ENCODE results near the gene STXBP4. TPM values are rescaled to one million over a fixed set of nuclear protein-coding genes. Genes with fewer than 3 reads are reported as not detected.

STXBP4 gene
- total RNA-seq, 1 experiment from 2014 or later, result 12.0 TPM

DNA sequence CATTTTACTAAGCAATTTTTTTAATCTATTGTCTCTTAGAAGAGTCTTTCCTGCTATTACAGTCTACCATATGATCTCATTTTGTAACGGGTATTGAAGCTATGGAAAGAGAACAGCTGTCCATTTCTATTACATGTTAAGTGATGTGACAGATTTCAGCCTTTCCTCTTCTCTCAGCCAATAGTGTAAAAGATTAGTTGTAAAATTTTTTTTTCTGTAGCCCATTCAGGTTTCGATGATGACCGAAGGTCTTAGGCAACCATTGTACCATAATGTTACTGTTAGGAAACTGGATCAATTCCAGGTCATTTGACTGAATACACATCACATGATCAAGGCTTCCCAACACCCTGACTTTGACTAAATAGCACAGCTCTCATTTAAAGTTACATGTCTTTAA is 148.6 kb downstream of the STXBP4 start:
- Histone ChIP-seq H2AFZ (no peak overlapping the region), H3K27ac (no peak overlapping the region), H3F3A (ENCODE audit: insufficient read depth, low read depth) (no peaks in the 10 kb centered on the region), H3K9me2 (ENCODE audit: insufficient read depth) (no peaks in the 10 kb centered on the region; the same call in 1 of the 2 replicates), H3K4me1 (replicated peaks; ENCODE audit: insufficient read depth) (no peaks in the 10 kb centered on the region), H3K79me2 (ENCODE audit: low read depth) (no peaks in the 10 kb centered on the region), H3K4me2 (no peak overlapping the region), H4K20me1 (ENCODE audit: insufficient read depth) (no peaks in the 10 kb centered on the region), H3K9me3 (ENCODE audit: insufficient read depth, low read depth) (no peaks in the 10 kb centered on the region), H3K4me3 (no peak overlapping the region), H3K27me3 (ENCODE audit: insufficient read depth, low read depth) (no peaks in the 10 kb centered on the region), H3K36me3 (ENCODE audit: low read depth) (no peaks in the 10 kb centered on the region)
- no peak for TF ChIP-seq EZH2 (IDR thresholded peaks at IDR 0.05; ENCODE audit: low read depth)
- no peak for TF ChIP-seq CTCF (conservative IDR thresholded peaks at IDR 0.05)
- no peak for DNase-seq
- intact Hi-C loops (cut with micrococcal nuclease; ENCODE audit: unreplicated experiment), result no loop called here
- no TSS peak for BruUV-seq (replicated peaks)
- ChIA-PET POLR2A (ENCODE audit: unreplicated experiment) (no interaction called here), CTCF (no interaction called here)

DNA sequence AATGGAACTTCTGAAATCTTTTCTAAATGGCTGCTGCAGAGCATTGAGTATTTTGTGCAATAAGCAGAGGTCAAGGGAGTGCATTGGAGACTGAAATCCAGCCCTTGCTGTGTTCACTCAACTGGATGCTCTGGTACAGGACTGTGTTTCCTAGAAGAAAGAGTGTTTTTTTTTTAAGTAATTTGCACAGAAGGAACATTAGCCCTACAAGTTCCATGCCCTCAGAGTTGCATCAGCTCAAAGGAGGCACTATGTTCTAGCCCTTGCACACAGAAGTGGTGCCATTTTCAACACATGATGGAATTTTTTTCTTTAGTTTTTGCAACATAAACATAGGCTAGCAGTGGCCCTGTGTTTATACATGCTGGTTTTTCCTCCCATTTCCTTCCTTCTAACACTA is 152.1 kb downstream of the STXBP4 start:
- H3K4me2 ChIP-seq, result no peak overlapping the region
- TF ChIP-seq EZH2 (IDR thresholded peaks at IDR 0.05; ENCODE audit: low read depth) (no peak), CTCF (conservative IDR thresholded peaks at IDR 0.05) (no peak)
- H4K20me1 ChIP-seq (ENCODE audit: insufficient read depth), result no peaks in the 10 kb centered on the region
- ChIA-PET POLR2A (ENCODE audit: unreplicated experiment) (no interaction called here), CTCF (no interaction called here)
- H3K9me3 ChIP-seq (ENCODE audit: insufficient read depth, low read depth), result no peaks in the 10 kb centered on the region
- no peaks in the 10 kb centered on the region for H3K9me2 ChIP-seq (ENCODE audit: insufficient read depth)
- no peak for DNase-seq
- no peak overlapping the region for H3K27ac ChIP-seq
- no peaks in the 10 kb centered on the region for H3F3A ChIP-seq (ENCODE audit: insufficient read depth, low read depth)
- no peaks in the 10 kb centered on the region for H3K27me3 ChIP-seq (ENCODE audit: insufficient read depth, low read depth)
- H2AFZ ChIP-seq, result no peak overlapping the region
- H3K36me3 ChIP-seq (ENCODE audit: low read depth), result no peaks in the 10 kb centered on the region
- no peak overlapping the region for H3K4me3 ChIP-seq
- intact Hi-C loops (cut with micrococcal nuclease; ENCODE audit: unreplicated experiment), result no loop called here
- no peaks in the 10 kb centered on the region for H3K79me2 ChIP-seq (ENCODE audit: low read depth)
- no TSS peak for BruUV-seq (replicated peaks)
- H3K4me1 ChIP-seq (replicated peaks; ENCODE audit: insufficient read depth), result no peaks in the 10 kb centered on the region

- H3K36me3 ChIP-seq (ENCODE audit: low read depth), result no peaks in the 10 kb centered on the region
- no TSS peak for BruUV-seq (replicated peaks)
- DNase-seq, result no peak
- no peak overlapping the region for H3K4me2 ChIP-seq
- no peaks in the 10 kb centered on the region for H4K20me1 ChIP-seq (ENCODE audit: insufficient read depth)
- intact Hi-C loops (cut with micrococcal nuclease; ENCODE audit: unreplicated experiment), result no loop called here
- ChIA-PET CTCF (no interaction called here), POLR2A (ENCODE audit: unreplicated experiment) (no interaction called here)
- H2AFZ ChIP-seq, result no peak overlapping the region
- no peak for TF ChIP-seq EZH2 (IDR thresholded peaks at IDR 0.05; ENCODE audit: low read depth)
- no peak for TF ChIP-seq CTCF (conservative IDR thresholded peaks at IDR 0.05)
- H3F3A ChIP-seq (ENCODE audit: insufficient read depth, low read depth), result no peaks in the 10 kb centered on the region
- H3K9me3 ChIP-seq (ENCODE audit: insufficient read depth, low read depth), result no peaks in the 10 kb centered on the region
- H3K4me1 ChIP-seq (replicated peaks; ENCODE audit: insufficient read depth), result no peaks in the 10 kb centered on the region
- no peaks in the 10 kb centered on the region for H3K27me3 ChIP-seq (ENCODE audit: insufficient read depth, low read depth)
- H3K9me2 ChIP-seq (ENCODE audit: insufficient read depth), result no peaks in the 10 kb centered on the region
- H3K4me3 ChIP-seq, result no peak overlapping the region
- no peaks in the 10 kb centered on the region for H3K79me2 ChIP-seq (ENCODE audit: low read depth)
- no peak overlapping the region for H3K27ac ChIP-seq
These were observed 152.7 kb downstream of the STXBP4 start for GRCh38 chr17:55121268-55121667.
